Measurements from ENCODE around the gene TRERF1.

DNA sequence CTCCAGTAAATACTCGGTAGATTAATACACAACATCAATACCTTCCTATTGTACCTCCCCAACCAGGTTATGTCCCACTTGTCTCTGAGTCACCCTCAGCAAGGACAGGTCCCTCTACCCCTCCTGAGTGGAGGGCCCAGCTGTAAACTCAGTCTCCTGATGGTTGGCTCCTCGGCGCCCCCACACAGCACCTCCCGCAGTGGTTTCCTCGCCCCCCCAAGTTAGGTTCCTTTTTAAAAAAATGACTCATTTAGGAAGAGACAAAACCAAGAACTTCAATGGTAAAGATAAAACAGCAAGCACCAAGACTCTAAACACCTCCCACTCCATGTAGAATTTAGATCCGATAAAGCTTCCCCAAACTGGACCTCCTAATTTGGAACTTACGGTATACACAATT, 83.5 kb downstream of the TRERF1 start:
- TF ChIP-seq POLR2A (IDR thresholded peaks at IDR 0.05; ENCODE audit: low read length), result no peak
- TF ChIP-seq GATA1 (IDR thresholded peaks at IDR 0.05; ENCODE audit: low read depth, low read length), result no peak
